C4-2B (cell line): ENCODE results near the gene SYNPR.

Experiments used
- ZFX ChIP-seq: fragments of 450-650 bp; IDR thresholded peaks from 2 replicates; pipeline ENCODE4 v1.6.1; 2017
- TF ChIP-seq, protein P1 (sequence below): fragments of 450-650 bp; conservative IDR thresholded peaks from 2 replicates; pipeline ENCODE4 v1.5.1; 2017; ENCODE audit warnings: mild to moderate bottlenecking

DNA sequence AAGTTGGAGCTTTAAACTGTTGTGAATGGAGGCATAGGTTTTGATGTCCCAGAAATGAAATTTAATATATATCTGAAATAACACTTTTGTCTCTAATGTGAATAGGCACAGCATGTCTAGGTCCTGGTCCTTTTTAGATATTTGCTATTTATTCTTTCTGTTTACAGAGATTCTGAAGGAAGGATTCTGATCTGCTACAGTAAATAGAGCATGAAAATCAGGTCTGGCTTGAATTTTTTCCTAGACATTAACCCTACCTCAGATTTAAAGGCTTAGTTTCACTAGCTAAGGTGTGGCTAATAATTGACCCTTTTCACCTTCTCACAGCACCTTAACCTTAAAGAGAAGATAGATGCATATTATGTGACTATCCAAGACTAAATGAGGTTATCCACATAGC, 48.0 kb upstream of the SYNPR start:
- TF ChIP-seq, protein P1, sequence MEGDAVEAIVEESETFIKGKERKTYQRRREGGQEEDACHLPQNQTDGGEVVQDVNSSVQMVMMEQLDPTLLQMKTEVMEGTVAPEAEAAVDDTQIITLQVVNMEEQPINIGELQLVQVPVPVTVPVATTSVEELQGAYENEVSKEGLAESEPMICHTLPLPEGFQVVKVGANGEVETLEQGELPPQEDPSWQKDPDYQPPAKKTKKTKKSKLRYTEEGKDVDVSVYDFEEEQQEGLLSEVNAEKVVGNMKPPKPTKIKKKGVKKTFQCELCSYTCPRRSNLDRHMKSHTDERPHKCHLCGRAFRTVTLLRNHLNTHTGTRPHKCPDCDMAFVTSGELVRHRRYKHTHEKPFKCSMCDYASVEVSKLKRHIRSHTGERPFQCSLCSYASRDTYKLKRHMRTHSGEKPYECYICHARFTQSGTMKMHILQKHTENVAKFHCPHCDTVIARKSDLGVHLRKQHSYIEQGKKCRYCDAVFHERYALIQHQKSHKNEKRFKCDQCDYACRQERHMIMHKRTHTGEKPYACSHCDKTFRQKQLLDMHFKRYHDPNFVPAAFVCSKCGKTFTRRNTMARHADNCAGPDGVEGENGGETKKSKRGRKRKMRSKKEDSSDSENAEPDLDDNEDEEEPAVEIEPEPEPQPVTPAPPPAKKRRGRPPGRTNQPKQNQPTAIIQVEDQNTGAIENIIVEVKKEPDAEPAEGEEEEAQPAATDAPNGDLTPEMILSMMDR, result no peak
- TF ChIP-seq ZFX, result no peak
